Right atrium auricular region (tissue), 2 donors: Measurements from ENCODE around the gene FBXO4. TPM values are rescaled to one million over a fixed set of nuclear protein-coding genes. Genes with fewer than 3 reads are reported as not detected.
"Not testable (repeated sequence)": the region's sequence is repeated elsewhere in the genome, so short reads cannot be mapped to it uniquely, and the experiment has no call there.

ENCODE experiments used
- DNase-seq: peaks from one replicate; pipeline ENCODE4 v3.0.0-alpha.2; 2019; ENCODE audit warnings: low spot score
- H3K27ac ChIP-seq, 2 donors: fragments of 200-600 bp; sonication (generic); 1 replicate in 1 of 2; 2 replicates in 1 of 2; pipeline ENCODE4 v1.5.1; 2016 to 2019
- H3K27me3 ChIP-seq, 2 donors: fragments of 200-600 bp; sonication (generic); one replicate each; pipeline versions ENCODE4 v1.5.1 to v1.6.0; 2017 to 2019
- H3K36me3 ChIP-seq: fragments of 200-600 bp; sonication (generic); one replicate; pipeline ENCODE4 v1.5.1; 2016
- H3K4me1 ChIP-seq, 2 donors: fragments of 200-600 bp; sonication (generic); one replicate each; pipeline versions ENCODE4 v1.5.1 to v1.6.0; 2017 to 2019
- H3K4me3 ChIP-seq, 2 donors: fragments of 200-600 bp; sonication (generic); 1 replicate in 1 of 2; 2 replicates in 1 of 2; pipeline ENCODE4 v1.5.1; 2017 to 2019; ENCODE audit warnings: mild to moderate bottlenecking in 1 of 2, moderate library complexity in 1 of 2
- H3K9me3 ChIP-seq, 2 donors: fragments of 200-600 bp; sonication (generic); one replicate each; pipeline ENCODE4 v1.5.1; 2019
- CTCF ChIP-seq, 2 donors: fragments of 200-600 bp; sonication (generic); IDR thresholded peaks; one replicate each; pipeline ENCODE4 v1.5.1; 2019; ENCODE audit warnings: antibody characterized with exemption in 2 of 2
- total RNA-seq, 2 donors: library from RNA; depleted of rRNA; stranded (reverse); fragments of >200 nt; gene quantifications; one replicate each; pipeline ENCODE4 v1.1.0, GENCODE V29; 2016

FBXO4 gene
- total RNA-seq, 2 donors from 2014 or later = 2.8 to 5.4 TPM

DNA sequence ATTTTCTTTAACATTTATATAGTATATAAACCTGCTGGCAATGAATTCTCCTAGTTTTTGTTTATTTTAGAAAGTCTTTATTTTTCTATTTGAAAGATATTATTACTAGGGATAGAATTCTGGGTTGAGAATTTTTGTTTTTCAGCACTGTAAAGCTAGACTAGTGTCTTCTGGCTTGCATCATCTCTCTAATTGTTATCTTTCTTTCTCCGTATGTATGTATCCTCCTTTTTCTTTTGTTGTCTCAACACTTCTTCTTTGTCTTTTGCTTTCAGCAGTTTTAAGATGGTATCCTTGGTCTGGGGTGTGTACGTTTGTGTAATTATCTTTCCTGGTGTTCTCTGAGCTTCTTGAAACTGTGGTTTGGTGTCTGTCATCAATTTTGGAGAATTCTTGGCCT lies 48.8 kb downstream of the FBXO4 start:
- no peak for DNase-seq
- TF ChIP-seq CTCF (IDR thresholded peaks at IDR 0.05) = no peak
- H3K4me1 ChIP-seq = no peaks in the 10 kb centered on the region
- H3K27me3 ChIP-seq = no peaks in the 10 kb centered on the region
- no peak overlapping the region for H3K27ac ChIP-seq
- no peak overlapping the region for H3K4me3 ChIP-seq
- H3K36me3 ChIP-seq = no peaks in the 10 kb centered on the region
- H3K9me3 ChIP-seq = peaks cover 0 to 19% of the 10 kb centered on the region in 2 donors

DNA sequence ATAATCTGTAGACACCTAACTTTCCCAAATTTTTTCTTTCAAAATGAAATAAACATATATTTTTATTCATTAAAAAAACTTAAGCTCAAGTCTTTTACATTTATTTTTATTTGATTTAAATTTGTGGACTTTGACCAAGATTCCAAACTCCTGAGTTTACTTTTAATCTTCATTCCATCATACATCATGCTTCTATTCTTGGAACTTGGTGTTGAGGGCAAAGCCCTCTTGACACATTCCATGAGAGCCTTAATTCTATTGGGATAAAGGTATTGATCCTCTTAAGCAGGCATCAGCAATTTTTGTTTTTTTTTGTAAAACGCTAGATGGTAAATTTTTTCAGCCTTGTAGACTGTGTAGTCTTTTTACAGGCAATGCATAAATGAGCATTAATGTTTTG lies 53.6 kb downstream of the FBXO4 start:
- no peak for DNase-seq
- no peaks in the 10 kb centered on the region for H3K27me3 ChIP-seq
- no peak overlapping the region for H3K27ac ChIP-seq

DNA sequence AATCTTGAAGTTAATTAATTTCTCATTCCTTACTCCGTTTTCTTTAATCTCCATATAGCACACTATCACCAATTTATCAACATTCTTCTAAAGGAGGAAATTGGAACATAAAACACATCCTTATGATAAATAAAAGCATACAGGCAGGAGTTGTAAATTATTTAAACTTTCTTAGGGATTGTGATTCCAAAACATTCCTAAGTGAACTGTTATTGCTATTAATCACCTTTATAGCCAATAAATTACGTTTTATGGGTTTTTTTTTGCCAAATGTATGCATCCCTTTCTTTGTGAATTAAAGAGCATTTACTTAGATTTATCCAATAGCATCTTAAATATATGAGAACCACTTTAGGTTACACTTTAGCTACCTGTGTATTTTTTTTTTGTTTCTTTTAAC lies 55.3 kb downstream of the FBXO4 start:
- H3K4me1 ChIP-seq = no peaks in the 10 kb centered on the region
- no peak overlapping the region for H3K4me3 ChIP-seq
- no peak overlapping the region for H3K27ac ChIP-seq
- no peaks in the 10 kb centered on the region for H3K9me3 ChIP-seq
- no peak for DNase-seq
- TF ChIP-seq CTCF (IDR thresholded peaks at IDR 0.05) = no peak
- H3K36me3 ChIP-seq = no peaks in the 10 kb centered on the region
- no peaks in the 10 kb centered on the region for H3K27me3 ChIP-seq

More for the DNA sequence above, 53.6 kb downstream of the FBXO4 start:
- no peaks in the 10 kb centered on the region for H3K36me3 ChIP-seq
- no peaks in the 10 kb centered on the region for H3K4me1 ChIP-seq
- no peak overlapping the region for H3K4me3 ChIP-seq
- no peaks in the 10 kb centered on the region for H3K9me3 ChIP-seq
- no peak for TF ChIP-seq CTCF (IDR thresholded peaks at IDR 0.05)

DNA sequence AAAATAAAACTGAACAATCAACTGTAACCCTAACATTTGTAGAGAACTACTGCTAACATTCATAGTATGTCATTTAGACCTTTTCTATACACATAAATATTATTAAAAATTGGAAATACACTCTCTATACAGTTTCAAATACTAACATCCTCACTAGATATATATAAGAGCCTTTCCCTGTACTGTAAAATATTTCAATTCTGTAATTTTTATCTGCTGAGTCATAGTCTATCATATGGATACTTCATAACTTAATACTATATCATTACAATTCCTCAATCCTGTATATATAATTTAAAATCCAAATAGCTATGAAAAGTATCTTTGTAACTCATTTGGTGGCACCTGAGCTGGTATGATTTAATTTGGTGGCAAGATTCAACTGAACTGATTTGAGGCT lies 55.8 kb downstream of the FBXO4 start:
- H3K4me3 ChIP-seq = no peak overlapping the region
- H3K36me3 ChIP-seq = no peaks in the 10 kb centered on the region
- DNase-seq = no peak
- no peaks in the 10 kb centered on the region for H3K4me1 ChIP-seq
- H3K27me3 ChIP-seq = no peaks in the 10 kb centered on the region
- no peaks in the 10 kb centered on the region for H3K9me3 ChIP-seq
- no peak for TF ChIP-seq CTCF (IDR thresholded peaks at IDR 0.05)
- H3K27ac ChIP-seq = no peak overlapping the region

DNA sequence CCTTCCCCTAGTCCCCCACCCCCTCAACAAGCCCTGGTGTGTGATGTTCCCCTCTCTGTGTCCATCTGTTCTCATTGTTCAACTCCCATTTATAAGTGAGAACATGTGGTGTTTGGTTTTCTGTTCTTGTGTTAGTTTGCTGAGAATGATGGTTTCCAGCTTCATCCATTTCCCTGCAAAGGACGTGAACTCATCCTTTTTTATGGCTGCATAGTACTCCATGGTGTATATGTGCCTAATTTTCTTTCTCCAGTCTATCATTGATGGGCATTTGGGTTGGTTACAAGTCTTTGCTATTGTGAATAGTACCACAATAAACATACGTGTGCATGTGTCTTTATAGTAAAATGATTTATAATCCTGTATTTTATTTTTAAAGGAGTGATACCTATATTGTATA lies 57.8 kb downstream of the FBXO4 start:
- not testable (repeated sequence) for H3K36me3 ChIP-seq, H3K4me1 ChIP-seq, H3K9me3 ChIP-seq, DNase-seq, H3K4me3 ChIP-seq, H3K27me3 ChIP-seq, H3K27ac ChIP-seq

GRCh38 chr5:41983284-41983683 lies 58.2 kb downstream of the FBXO4 start:
- H3K36me3 ChIP-seq = no peaks in the 10 kb centered on the region
- H3K27ac ChIP-seq = no peak overlapping the region
- H3K27me3 ChIP-seq = no peaks in the 10 kb centered on the region
- H3K4me3 ChIP-seq = no peak overlapping the region
- no peak for DNase-seq
- TF ChIP-seq CTCF (IDR thresholded peaks at IDR 0.05) = no peak
- H3K4me1 ChIP-seq = no peaks in the 10 kb centered on the region
- H3K9me3 ChIP-seq = no peaks in the 10 kb centered on the region
